HepG2 (cell line): ENCODE data around the gene GATAD2B. TPM values are rescaled to one million over a fixed set of nuclear protein-coding genes. Genes with fewer than 3 reads are reported as not detected.

ENCODE experiments used
- EED ChIP-seq: sonication (generic); formaldehyde crosslinking; IDR thresholded peaks from 2 replicates; pipeline ENCODE4 v1.5.0; 2020; ENCODE audit warnings: mild to moderate bottlenecking, missing genetic modification reagents
- HOXD1 ChIP-seq: sonication (generic); formaldehyde crosslinking; IDR thresholded peaks from 2 replicates; pipeline ENCODE4 v1.5.0; 2020; ENCODE audit warnings: missing genetic modification reagents
- ISL2 ChIP-seq: sonication (generic); formaldehyde crosslinking; IDR thresholded peaks from 2 replicates; pipeline ENCODE4 v1.5.0; 2020; ENCODE audit warnings: missing genetic modification reagents
- MZF1 ChIP-seq: sonication (generic); formaldehyde crosslinking; IDR thresholded peaks from 2 replicates; pipeline ENCODE4 v1.8.1; 2023; ENCODE audit warnings: mild to moderate bottlenecking, missing genetic modification reagents, borderline replicate concordance
- NR2C2 ChIP-seq: sonication (generic); formaldehyde crosslinking; IDR thresholded peaks from 2 replicates; pipeline ENCODE4 v1.4.0; 2020; ENCODE audit warnings: missing genetic modification reagents, mild to moderate bottlenecking, moderate library complexity, borderline replicate concordance
- POGZ ChIP-seq: sonication (generic); formaldehyde crosslinking; IDR thresholded peaks from 2 replicates; pipeline ENCODE4 v1.4.0; 2020; ENCODE audit warnings: mild to moderate bottlenecking, missing genetic modification reagents
- PRMT3 ChIP-seq: sonication (generic); formaldehyde crosslinking; IDR thresholded peaks from 2 replicates; pipeline ENCODE4 v1.8.1; 2022; ENCODE audit warnings: low read depth, mild to moderate bottlenecking, moderate library complexity, missing genetic modification reagents, borderline replicate concordance
- ZFP36 ChIP-seq: fragments of 150-350 bp; IDR thresholded peaks from 2 replicates; pipeline ENCODE4 v1.6.1; 2018; ENCODE audit warnings: borderline replicate concordance, low read length, low read depth; ENCODE audit not compliant: partially characterized antibody
- ZNF225 ChIP-seq: sonication (generic); formaldehyde crosslinking; IDR thresholded peaks from 2 replicates; pipeline ENCODE4 v1.4.0; 2020; ENCODE audit warnings: mild to moderate bottlenecking, missing genetic modification reagents
- ZNF235 ChIP-seq: sonication (generic); formaldehyde crosslinking; IDR thresholded peaks from 2 replicates; pipeline ENCODE4 v1.8.1; 2023; ENCODE audit warnings: mild to moderate bottlenecking, missing genetic modification reagents, borderline replicate concordance
- ZNF768 ChIP-seq: sonication (generic); formaldehyde crosslinking; IDR thresholded peaks from 2 replicates; pipeline ENCODE4 v1.4.0; 2020; ENCODE audit warnings: missing genetic modification reagents
- polyA plus RNA-seq, 8 experiments: library from polyadenylated mRNA; depleted of rRNA in 3 of 8; stranded (reverse) in 7 of 8; unstranded in 1 of 8; fragments of >200 nt; fragmentation: Illumina TruSeq in 4 of 8; extraction: Trizol in 4 of 8; gene quantifications; 2 replicates each; pipeline versions ENCODE4 v1.2.1 to v1.2.3, GENCODE V29; 2011 to 2016; ENCODE audit warnings: low read depth in 4 of 8, missing spikeins in 1 of 8, mixed read lengths in 1 of 8; ENCODE audit not compliant: insufficient read depth in 1 of 8
- total RNA-seq, 5 experiments: library from RNA; depleted of rRNA; stranded (reverse); fragments of >200 nt; fragmentation: Illumina TruSeq; extraction: Trizol; gene quantifications; 2 replicates each; pipeline ENCODE4 v1.2.3, GENCODE V29; 2016; ENCODE audit warnings: low read depth in 1 of 5
- TF ChIP-seq, protein P1 (sequence below): sonication (generic); formaldehyde crosslinking; IDR thresholded peaks from 2 replicates; pipeline ENCODE4 v1.4.0; 2020; ENCODE audit warnings: missing genetic modification reagents
- TF ChIP-seq, protein P2 (sequence below): sonication (generic); formaldehyde crosslinking; IDR thresholded peaks from 2 replicates; pipeline ENCODE4 v1.8.1; 2023; ENCODE audit warnings: mild to moderate bottlenecking, missing genetic modification reagents
- TF ChIP-seq, protein P3 (sequence below): sonication (generic); formaldehyde crosslinking; IDR thresholded peaks from 2 replicates; pipeline ENCODE4 v1.8.0; 2022; ENCODE audit warnings: mild to moderate bottlenecking, missing genetic modification reagents, moderate library complexity
- TF ChIP-seq, protein P4 (sequence below): sonication (generic); formaldehyde crosslinking; IDR thresholded peaks from 2 replicates; pipeline ENCODE4 v1.5.0; 2020; ENCODE audit warnings: mild to moderate bottlenecking, missing genetic modification reagents
- TF ChIP-seq, protein P5 (sequence below): sonication (generic); formaldehyde crosslinking; IDR thresholded peaks from 2 replicates; pipeline ENCODE4 v1.5.0; 2020; ENCODE audit warnings: missing genetic modification reagents

GATAD2B gene
- total and polyA plus RNA-seq, 2 of the 13 experiments (the other 11 are each of a cell fraction or from before 2014, with no cell fraction given): 3.2 to 5.2 TPM

DNA sequence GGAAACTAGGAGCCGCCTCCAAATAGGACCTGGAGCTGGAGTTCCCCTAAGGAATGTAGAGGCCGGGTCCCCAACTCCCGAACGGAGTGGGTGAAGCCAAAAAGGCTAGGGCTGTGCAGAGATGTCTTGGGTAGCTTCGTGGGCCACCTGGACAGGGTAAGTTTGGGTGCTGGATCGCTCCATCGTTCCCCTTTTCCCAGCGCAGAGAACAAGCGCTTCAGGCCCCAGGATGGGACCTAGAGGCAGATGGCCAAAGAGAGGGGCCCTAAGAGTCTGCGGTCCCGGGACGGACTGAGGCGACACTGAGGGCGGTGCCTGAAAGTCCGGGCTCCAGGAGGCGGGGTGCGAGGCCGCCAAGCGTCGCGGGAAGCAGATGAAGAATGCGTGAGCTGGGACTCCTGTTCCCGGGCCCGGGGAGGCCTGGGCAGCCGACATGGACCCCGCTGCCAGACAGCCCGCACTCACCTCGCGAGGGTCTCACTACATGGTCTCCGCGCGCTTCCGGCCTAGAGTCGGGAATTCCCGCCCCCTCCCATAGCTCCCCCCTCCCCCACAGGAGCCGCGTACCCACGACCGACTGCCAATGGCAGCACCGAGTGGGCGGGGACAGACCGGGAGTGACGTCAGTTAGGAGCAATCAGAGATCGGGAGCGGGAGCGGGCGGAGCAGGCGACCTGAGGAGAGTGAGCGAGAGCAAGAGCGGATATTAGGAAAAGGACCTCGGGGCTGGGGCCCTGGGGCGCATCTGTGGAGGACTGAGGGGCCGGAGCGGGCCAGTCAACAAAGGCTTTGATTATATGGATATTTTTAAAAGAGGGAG lies 40.5 kb upstream of the GATAD2B start, which contains the start of gene SLC39A1 (continued):
- TF ChIP-seq, protein P1, sequence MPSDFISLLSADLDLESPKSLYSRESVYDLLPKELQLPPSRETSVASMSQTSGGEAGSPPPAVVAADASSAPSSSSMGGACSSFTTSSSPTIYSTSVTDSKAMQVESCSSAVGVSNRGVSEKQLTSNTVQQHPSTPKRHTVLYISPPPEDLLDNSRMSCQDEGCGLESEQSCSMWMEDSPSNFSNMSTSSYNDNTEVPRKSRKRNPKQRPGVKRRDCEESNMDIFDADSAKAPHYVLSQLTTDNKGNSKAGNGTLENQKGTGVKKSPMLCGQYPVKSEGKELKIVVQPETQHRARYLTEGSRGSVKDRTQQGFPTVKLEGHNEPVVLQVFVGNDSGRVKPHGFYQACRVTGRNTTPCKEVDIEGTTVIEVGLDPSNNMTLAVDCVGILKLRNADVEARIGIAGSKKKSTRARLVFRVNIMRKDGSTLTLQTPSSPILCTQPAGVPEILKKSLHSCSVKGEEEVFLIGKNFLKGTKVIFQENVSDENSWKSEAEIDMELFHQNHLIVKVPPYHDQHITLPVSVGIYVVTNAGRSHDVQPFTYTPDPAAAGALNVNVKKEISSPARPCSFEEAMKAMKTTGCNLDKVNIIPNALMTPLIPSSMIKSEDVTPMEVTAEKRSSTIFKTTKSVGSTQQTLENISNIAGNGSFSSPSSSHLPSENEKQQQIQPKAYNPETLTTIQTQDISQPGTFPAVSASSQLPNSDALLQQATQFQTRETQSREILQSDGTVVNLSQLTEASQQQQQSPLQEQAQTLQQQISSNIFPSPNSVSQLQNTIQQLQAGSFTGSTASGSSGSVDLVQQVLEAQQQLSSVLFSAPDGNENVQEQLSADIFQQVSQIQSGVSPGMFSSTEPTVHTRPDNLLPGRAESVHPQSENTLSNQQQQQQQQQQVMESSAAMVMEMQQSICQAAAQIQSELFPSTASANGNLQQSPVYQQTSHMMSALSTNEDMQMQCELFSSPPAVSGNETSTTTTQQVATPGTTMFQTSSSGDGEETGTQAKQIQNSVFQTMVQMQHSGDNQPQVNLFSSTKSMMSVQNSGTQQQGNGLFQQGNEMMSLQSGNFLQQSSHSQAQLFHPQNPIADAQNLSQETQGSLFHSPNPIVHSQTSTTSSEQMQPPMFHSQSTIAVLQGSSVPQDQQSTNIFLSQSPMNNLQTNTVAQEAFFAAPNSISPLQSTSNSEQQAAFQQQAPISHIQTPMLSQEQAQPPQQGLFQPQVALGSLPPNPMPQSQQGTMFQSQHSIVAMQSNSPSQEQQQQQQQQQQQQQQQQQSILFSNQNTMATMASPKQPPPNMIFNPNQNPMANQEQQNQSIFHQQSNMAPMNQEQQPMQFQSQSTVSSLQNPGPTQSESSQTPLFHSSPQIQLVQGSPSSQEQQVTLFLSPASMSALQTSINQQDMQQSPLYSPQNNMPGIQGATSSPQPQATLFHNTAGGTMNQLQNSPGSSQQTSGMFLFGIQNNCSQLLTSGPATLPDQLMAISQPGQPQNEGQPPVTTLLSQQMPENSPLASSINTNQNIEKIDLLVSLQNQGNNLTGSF (CRISPR knock-in tag): no peak
- TF ChIP-seq NR2C2 (CRISPR knock-in tag): no peak
- TF ChIP-seq POGZ (CRISPR knock-in tag): no peak
- no peak; the same call in 1 of the 2 replicates for TF ChIP-seq ZNF768 (CRISPR knock-in tag)
- no peak for TF ChIP-seq ZFP36
- TF ChIP-seq, protein P2, sequence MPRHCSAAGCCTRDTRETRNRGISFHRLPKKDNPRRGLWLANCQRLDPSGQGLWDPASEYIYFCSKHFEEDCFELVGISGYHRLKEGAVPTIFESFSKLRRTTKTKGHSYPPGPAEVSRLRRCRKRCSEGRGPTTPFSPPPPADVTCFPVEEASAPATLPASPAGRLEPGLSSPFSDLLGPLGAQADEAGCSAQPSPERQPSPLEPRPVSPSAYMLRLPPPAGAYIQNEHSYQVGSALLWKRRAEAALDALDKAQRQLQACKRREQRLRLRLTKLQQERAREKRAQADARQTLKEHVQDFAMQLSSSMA: no peak
- TF ChIP-seq ISL2: no peak
- no peak for TF ChIP-seq ZNF235 (CRISPR knock-in tag)
- TF ChIP-seq, protein P3, sequence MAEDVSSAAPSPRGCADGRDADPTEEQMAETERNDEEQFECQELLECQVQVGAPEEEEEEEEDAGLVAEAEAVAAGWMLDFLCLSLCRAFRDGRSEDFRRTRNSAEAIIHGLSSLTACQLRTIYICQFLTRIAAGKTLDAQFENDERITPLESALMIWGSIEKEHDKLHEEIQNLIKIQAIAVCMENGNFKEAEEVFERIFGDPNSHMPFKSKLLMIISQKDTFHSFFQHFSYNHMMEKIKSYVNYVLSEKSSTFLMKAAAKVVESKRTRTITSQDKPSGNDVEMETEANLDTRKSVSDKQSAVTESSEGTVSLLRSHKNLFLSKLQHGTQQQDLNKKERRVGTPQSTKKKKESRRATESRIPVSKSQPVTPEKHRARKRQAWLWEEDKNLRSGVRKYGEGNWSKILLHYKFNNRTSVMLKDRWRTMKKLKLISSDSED (CRISPR knock-in tag): no peak
- TF ChIP-seq, protein P4, sequence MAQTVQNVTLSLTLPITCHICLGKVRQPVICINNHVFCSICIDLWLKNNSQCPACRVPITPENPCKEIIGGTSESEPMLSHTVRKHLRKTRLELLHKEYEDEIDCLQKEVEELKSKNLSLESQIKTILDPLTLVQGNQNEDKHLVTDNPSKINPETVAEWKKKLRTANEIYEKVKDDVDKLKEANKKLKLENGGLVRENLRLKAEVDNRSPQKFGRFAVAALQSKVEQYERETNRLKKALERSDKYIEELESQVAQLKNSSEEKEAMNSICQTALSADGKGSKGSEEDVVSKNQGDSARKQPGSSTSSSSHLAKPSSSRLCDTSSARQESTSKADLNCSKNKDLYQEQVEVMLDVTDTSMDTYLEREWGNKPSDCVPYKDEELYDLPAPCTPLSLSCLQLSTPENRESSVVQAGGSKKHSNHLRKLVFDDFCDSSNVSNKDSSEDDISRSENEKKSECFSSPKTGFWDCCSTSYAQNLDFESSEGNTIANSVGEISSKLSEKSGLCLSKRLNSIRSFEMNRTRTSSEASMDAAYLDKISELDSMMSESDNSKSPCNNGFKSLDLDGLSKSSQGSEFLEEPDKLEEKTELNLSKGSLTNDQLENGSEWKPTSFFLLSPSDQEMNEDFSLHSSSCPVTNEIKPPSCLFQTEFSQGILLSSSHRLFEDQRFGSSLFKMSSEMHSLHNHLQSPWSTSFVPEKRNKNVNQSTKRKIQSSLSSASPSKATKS (CRISPR knock-in tag): no peak
- TF ChIP-seq PRMT3 (CRISPR knock-in tag): no peak
- no peak for TF ChIP-seq MZF1 (CRISPR knock-in tag)
- TF ChIP-seq EED (CRISPR knock-in tag): no peak
- TF ChIP-seq ZNF225 (CRISPR knock-in tag): no peak
- TF ChIP-seq, protein P5, sequence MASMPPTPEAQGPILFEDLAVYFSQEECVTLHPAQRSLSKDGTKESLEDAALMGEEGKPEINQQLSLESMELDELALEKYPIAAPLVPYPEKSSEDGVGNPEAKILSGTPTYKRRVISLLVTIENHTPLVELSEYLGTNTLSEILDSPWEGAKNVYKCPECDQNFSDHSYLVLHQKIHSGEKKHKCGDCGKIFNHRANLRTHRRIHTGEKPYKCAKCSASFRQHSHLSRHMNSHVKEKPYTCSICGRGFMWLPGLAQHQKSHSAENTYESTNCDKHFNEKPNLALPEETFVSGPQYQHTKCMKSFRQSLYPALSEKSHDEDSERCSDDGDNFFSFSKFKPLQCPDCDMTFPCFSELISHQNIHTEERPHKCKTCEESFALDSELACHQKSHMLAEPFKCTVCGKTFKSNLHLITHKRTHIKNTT (CRISPR knock-in tag): no peak
- 0 out of 2 replicates have a peak, but pooled peaks have one; percentile 55 for TF ChIP-seq HOXD1 (CRISPR knock-in tag)
